Activated CD4-positive, alpha-beta T cell treated with anti-CD3 and anti-CD28 coated beads for 24 hours (primary cell): ENCODE results near the gene SPATA12.

Source experiments
- DNase-seq, 2 donors: peaks; one replicate each; pipeline ENCODE4 v3.0.0-alpha.2; 2020; ENCODE audit warnings: low read depth in 2 of 2

SPATA12 gene

DNA sequence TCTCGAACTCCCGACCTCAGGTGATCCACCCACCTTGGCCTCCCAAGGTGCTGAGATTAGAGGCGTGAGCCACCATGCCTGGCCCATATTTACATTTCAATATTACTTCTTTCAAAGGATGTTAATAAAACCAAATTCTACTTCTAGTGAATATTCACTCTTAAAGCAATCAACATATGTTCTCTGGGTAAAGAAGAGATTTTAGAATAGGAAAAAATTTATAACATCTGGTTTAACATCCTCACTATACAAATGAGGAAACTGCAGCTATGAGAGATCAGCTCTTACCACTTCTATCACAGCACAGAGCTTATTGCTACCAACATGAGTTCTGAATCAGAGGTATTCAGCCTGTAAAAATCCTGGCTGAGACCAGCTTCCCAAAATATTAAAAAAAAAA, 56.0 kb downstream of the SPATA12 start:
- no peak for DNase-seq

GRCh38 chr3:57118254-57118653, 57.8 kb downstream of the SPATA12 start:
- no peak for DNase-seq

DNA sequence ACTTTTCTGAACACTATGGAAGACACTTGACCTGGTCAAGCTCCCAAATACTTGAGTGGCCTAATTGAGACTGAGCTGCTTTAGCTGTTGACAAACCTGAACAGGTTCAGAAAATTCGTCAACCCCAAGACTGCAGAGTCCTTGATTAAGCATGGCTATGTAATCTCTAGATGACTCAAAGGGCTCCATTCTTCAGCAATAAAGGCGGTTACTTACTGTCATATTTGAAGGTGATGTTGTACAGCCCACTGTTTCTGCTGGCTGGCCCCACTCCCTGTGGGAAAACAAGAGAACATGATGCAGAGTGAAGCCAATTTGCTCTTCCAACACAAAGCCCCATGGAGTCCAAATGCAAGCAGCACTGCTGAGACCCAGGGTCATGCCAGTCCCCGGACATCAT, 59.6 kb downstream of the SPATA12 start:
- no peak for DNase-seq

DNA sequence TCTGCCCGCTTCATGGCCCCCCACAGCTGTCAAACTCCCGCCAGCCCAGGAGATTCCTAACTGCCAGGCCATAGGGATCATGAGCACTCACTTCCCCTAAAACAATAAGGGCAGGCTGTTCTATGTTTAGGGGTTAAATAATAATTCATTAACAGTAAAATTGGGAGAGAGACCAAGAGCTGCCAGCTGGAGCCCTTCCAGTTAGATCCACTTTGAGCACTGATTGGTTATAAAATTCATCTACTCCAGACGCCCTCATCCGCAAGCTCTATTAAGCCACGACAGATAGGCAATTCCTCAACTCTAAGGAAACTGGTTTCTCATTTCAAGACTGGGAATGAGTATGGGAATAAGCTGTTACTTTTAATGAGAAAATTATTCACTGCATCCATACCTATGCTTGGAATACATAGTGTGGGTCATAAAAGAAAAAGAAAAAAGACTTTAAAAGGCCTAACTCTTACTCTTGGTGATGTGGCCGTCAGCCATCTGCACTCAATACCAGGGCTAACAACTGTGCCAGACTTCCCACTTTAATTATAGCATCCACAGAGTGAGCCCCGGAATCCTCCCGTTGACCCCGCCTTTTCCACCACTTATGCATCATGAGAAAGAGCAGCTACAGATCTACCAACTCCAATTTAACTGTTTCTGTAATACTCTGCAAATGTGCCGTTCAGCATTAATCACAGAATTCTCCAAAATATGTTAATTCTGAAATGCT, 60.1 kb downstream of the SPATA12 start:
- DNase-seq: no peak
